Liver (tissue), 2 donors: ENCODE results near the gene TCAP.

Experiments
- CTCF ChIP-seq: fragments of 150-350 bp; IDR thresholded peaks from 2 replicates; pipeline ENCODE4 v1.5.1; 2017; ENCODE audit warnings: improper control_type of control experiment, low read depth, low read length; ENCODE audit not compliant: missing input control
- MAX ChIP-seq: IDR thresholded peaks from 2 replicates; pipeline ENCODE4 v1.6.1; 2016; ENCODE audit warnings: antibody characterized with exemption
- donor health status: healthy.

GRCh38 chr17:39653316-39653661 is 11.9 kb upstream of the TCAP start:
- TF ChIP-seq MAX (no peak), CTCF (no peak)
